Keratinocyte (primary cell): ENCODE results near the gene CTDSP2. TPM values are rescaled to one million over a fixed set of nuclear protein-coding genes. Genes with fewer than 3 reads are reported as not detected.
A peak's percentile ranks its signal among the peaks of the same experiment; 100 is the strongest.
"Not testable (repeated sequence)": the region's sequence is repeated elsewhere in the genome, so short reads cannot be mapped to it uniquely, and the experiment has no call there.

Source experiments
- DNase-seq: peaks from one replicate; pipeline ENCODE4 v3.0.0-alpha.2; 2011; ENCODE audit warnings: low read depth, missing footprints, low spot score
- FAIRE-seq: peaks from 2 replicates; lab custom pipeline; 2011; peaks lifted over from hg19 to GRCh38; lab: Jason Lieb, UNC
- H2AFZ ChIP-seq: 2 replicates; pipeline ENCODE4 v1.6.0; 2012; ENCODE audit warnings: low read length, control low read depth, inconsistent platforms; ENCODE audit not compliant: control insufficient read depth
- H3K27ac ChIP-seq: 2 replicates; pipeline ENCODE4 v1.5.1; 2011; ENCODE audit warnings: low read length; ENCODE audit not compliant: control insufficient read depth, insufficient read depth
- H3K27me3 ChIP-seq: 3 replicates; pipeline ENCODE4 v1.6.0; 2011; ENCODE audit warnings: low read length; ENCODE audit not compliant: control insufficient read depth, insufficient read depth; ENCODE audit errors: extremely low read depth
- H3K36me3 ChIP-seq, 2 experiments: 2 replicates in 1 of 2; 3 replicates in 1 of 2; pipeline ENCODE4 v1.5.1; 2011; ENCODE audit warnings: low read length in 2 of 2, mild to moderate bottlenecking in 1 of 2; ENCODE audit not compliant: control insufficient read depth in 2 of 2, insufficient read depth in 2 of 2; ENCODE audit errors: extremely low read depth in 1 of 2
- H3K4me1 ChIP-seq: 3 replicates; pipeline ENCODE4 v1.5.1; 2011; ENCODE audit warnings: low read length; ENCODE audit not compliant: control insufficient read depth, insufficient read depth; ENCODE audit errors: extremely low read depth
- H3K4me2 ChIP-seq: 3 replicates; pipeline ENCODE4 v1.6.0; 2011; ENCODE audit warnings: low read depth, low read length; ENCODE audit not compliant: control insufficient read depth, insufficient read depth; ENCODE audit errors: extremely low read depth
- H3K4me3 ChIP-seq, 3 experiments: fragments of 200-600 bp in 1 of 3; sonication (generic) in 1 of 3; 2 replicates in 2 of 3; 3 replicates in 1 of 3; pipeline ENCODE4 v1.5.1; 2011 to 2016; ENCODE audit warnings: low read length in 3 of 3, mild to moderate bottlenecking in 3 of 3, control low read depth in 2 of 3, inconsistent platforms in 1 of 3, low read depth in 1 of 3, mixed read lengths in 1 of 3, mixed run types in 1 of 3, moderate library complexity in 1 of 3; ENCODE audit not compliant: control insufficient read depth in 2 of 3, insufficient read depth in 2 of 3; ENCODE audit errors: extremely low read depth in 1 of 3
- H3K79me2 ChIP-seq: 2 replicates; pipeline ENCODE4 v1.6.0; 2012; ENCODE audit warnings: low read length; ENCODE audit not compliant: control insufficient read depth, insufficient read depth
- H3K9ac ChIP-seq: 3 replicates; pipeline ENCODE4 v1.6.0; 2011; ENCODE audit warnings: low read length; ENCODE audit not compliant: control insufficient read depth, insufficient read depth; ENCODE audit errors: extremely low read depth
- H3K9me1 ChIP-seq: 3 replicates; pipeline ENCODE4 v1.6.0; 2011; ENCODE audit warnings: low read length; ENCODE audit not compliant: control insufficient read depth, insufficient read depth; ENCODE audit errors: extremely low read depth
- H3K9me3 ChIP-seq: 2 replicates; pipeline ENCODE4 v1.5.1; 2012; ENCODE audit warnings: low read depth, low read length; ENCODE audit not compliant: control insufficient read depth
- H4K20me1 ChIP-seq: 3 replicates; pipeline ENCODE4 v1.6.0; 2011; ENCODE audit warnings: low read length; ENCODE audit not compliant: control insufficient read depth, insufficient read depth; ENCODE audit errors: extremely low read depth
- CTCF ChIP-seq, 3 experiments: IDR thresholded peaks in 1 of 3; conservative IDR thresholded peaks in 1 of 3; optimal IDR thresholded peaks in 1 of 3; 2 replicates in 2 of 3; 3 replicates in 1 of 3; pipeline versions ENCODE3 to v1.5.1; 2011; ENCODE audit warnings: low read length in 3 of 3, mild to moderate bottlenecking in 3 of 3, moderate library complexity in 2 of 3, control low read depth in 1 of 3, inconsistent platforms in 1 of 3; ENCODE audit not compliant: insufficient read depth in 2 of 3; ENCODE audit errors: extremely low read depth in 1 of 3
- EZH2 ChIP-seq: IDR thresholded peaks from one replicate; pipeline ENCODE4 v1.6.1; 2012; ENCODE audit warnings: inconsistent platforms, mild to moderate bottlenecking, low read length, moderate library complexity
- dilution Hi-C: fragments of 300-500 bp; cut with MboI; formaldehyde crosslinking; loops from one replicate; pipeline ENCODE4 v1.7.0; 2020; ENCODE audit warnings: low sequenced_read_pairs; ENCODE audit not compliant: extremely low pct_ligation_motif_present
- polyA plus RNA-seq, 5 experiments: library from polyadenylated mRNA; depleted of rRNA in 3 of 5; stranded (reverse) in 3 of 5; stranded (forward) in 1 of 5; unstranded in 1 of 5; fragments of >200 nt; gene quantifications; 1 replicate in 1 of 5; 2 replicates in 3 of 5; 3 replicates in 1 of 5; pipeline versions ENCODE4 v1.2.1 to v1.2.3, GENCODE V29; 2011 to 2012; ENCODE audit warnings: missing spikeins in 2 of 5, low read depth in 1 of 5, low replicate concordance in 1 of 5

The CTDSP2 gene
- polyA plus RNA-seq, 1 donor (not counting 4 experiments of a cell fraction or from before 2014, with no cell fraction given): 54.6 TPM

DNA sequence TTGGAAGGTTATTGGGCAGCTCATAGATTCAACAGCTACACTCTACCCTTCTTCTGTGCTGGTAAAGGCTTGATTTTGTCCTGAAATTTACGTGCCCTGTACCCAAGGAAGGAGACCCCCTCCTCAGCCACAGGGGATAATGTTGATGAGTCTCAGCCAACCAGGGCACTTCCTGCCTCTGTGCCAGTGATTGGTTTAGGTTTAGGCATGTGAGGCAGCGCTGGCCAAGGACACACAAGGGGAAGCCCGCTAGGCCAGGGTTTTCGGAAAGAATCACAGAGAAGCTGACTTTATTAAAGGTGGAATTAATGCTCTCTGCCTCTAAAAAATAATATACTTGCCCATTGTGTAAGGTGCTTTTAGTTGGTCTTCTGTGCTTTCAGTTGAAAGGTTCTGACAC lies 15.4 kb upstream of the CTDSP2 start:
- no peak overlapping the region for H3K4me2 ChIP-seq
- dilution Hi-C loops: no loop called here
- H3K4me1 ChIP-seq: peaks cover 16% of the 10 kb centered on the region
- TF ChIP-seq CTCF (optimal IDR thresholded peaks at IDR 0.05 in 1 of 3, IDR thresholded peaks at IDR 0.05 in 1 of 3, conservative IDR thresholded peaks at IDR 0.05 in 1 of 3; ENCODE audit: extremely low read depth in 1 of 3, insufficient read depth in 2 of 3, low read length in 3 of 3): no peak
- no peak for TF ChIP-seq EZH2
- H3K27me3 ChIP-seq: no peaks in the 10 kb centered on the region
- H2AFZ ChIP-seq: no peak overlapping the region
- no peak overlapping the region for H3K4me3 ChIP-seq
- no peaks in the 10 kb centered on the region for H3K79me2 ChIP-seq
- no peaks in the 10 kb centered on the region for H3K9me3 ChIP-seq
- no peaks in the 10 kb centered on the region for H4K20me1 ChIP-seq
- DNase-seq (no peak), FAIRE-seq (no peak)
- peak overlapping the region; percentile 23 for H3K27ac ChIP-seq
- H3K9me1 ChIP-seq: no peaks in the 10 kb centered on the region
- H3K36me3 ChIP-seq: no peaks in the 10 kb centered on the region
- no peak overlapping the region for H3K9ac ChIP-seq

DNA sequence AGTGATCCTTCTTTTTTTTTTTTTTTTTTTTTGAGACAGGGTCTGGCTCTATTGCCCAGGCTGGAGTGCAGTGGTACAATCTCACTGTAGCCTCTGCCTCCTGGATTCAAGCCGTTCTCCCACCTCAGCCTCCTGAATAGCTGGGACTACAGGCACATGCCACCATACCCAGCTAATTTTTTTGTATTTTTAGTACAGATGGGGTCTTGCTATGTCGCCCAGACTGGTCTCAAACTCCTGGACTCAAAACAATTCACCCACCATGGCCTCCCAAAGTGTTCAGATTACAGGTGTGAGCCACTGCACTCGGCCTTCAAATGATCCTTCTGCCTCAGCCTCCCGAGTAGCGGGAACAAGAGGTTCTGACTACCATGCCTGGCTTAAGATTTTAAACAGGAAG lies 14.4 kb upstream of the CTDSP2 start:
- H2AFZ ChIP-seq, H3K9me3 ChIP-seq, H3K9me1 ChIP-seq, H3K27ac ChIP-seq, FAIRE-seq, H3K4me2 ChIP-seq, H4K20me1 ChIP-seq, H3K27me3 ChIP-seq, dilution Hi-C loops, H3K79me2 ChIP-seq, H3K9ac ChIP-seq, DNase-seq, H3K36me3 ChIP-seq, H3K4me3 ChIP-seq: not testable (repeated sequence)
- H3K4me1 ChIP-seq: peaks cover 16% of the 10 kb centered on the region

GRCh38 chr12:57859121-57859520 lies 12.6 kb upstream of the CTDSP2 start:
- Histone ChIP-seq H4K20me1 (no peaks in the 10 kb centered on the region), H3K27ac (no peak overlapping the region), H3K9me3 (no peaks in the 10 kb centered on the region), H3K9ac (no peak overlapping the region), H3K4me3 (no peak overlapping the region), H3K79me2 (no peaks in the 10 kb centered on the region), H3K4me2 (no peak overlapping the region), H2AFZ (no peak overlapping the region), H3K9me1 (no peaks in the 10 kb centered on the region), H3K27me3 (no peaks in the 10 kb centered on the region), H3K4me1 (peaks cover 7% of the 10 kb centered on the region), H3K36me3 (no peaks in the 10 kb centered on the region)
- FAIRE-seq (no peak), DNase-seq (no peak)
- TF ChIP-seq CTCF (optimal IDR thresholded peaks at IDR 0.05 in 1 of 3, IDR thresholded peaks at IDR 0.05 in 1 of 3, conservative IDR thresholded peaks at IDR 0.05 in 1 of 3; ENCODE audit: extremely low read depth in 1 of 3, insufficient read depth in 2 of 3, low read length in 3 of 3): no peak
- TF ChIP-seq EZH2: no peak
- dilution Hi-C loops: no loop called here

DNA sequence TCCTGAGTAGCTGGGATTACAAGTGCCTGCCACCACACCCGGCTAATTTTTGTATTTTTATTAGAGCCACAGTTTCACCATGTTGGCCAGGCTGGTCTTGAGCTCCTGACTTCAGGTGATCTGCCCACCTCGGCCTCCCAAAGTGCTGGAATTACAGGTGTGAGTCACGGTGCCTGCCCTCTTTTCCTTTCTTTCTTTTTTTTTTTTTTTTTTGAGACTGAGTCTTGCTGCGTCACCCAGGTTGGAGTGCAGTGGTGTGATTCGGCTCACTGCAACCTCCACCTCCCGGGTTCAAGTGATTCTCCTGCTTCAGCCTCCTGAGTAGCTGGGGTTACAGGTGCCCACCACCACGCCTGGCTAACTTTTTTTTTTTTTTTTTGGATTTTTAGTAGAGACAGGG lies 11.6 kb upstream of the CTDSP2 start:
- H2AFZ ChIP-seq, H3K9ac ChIP-seq, H3K36me3 ChIP-seq, dilution Hi-C loops, H3K9me3 ChIP-seq, H3K4me1 ChIP-seq, H3K9me1 ChIP-seq, H4K20me1 ChIP-seq, H3K79me2 ChIP-seq, H3K27me3 ChIP-seq, H3K27ac ChIP-seq, H3K4me2 ChIP-seq, H3K4me3 ChIP-seq, FAIRE-seq, DNase-seq: not testable (repeated sequence)
